ENCODE data around the gene PPM1J. TPM values are rescaled to one million over a fixed set of nuclear protein-coding genes. Genes with fewer than 3 reads are reported as not detected.
A peak's percentile ranks its signal among the peaks of the same experiment; 100 is the strongest.

The PPM1J gene
- polyA plus RNA-seq, 1 donor: 3.9 TPM

GRCh38 chr1:112688781-112689193 lies 26.3 kb downstream of the PPM1J start:
- peak; percentile 38 for DNase-seq (ENCODE audit: low read depth)

DNA sequence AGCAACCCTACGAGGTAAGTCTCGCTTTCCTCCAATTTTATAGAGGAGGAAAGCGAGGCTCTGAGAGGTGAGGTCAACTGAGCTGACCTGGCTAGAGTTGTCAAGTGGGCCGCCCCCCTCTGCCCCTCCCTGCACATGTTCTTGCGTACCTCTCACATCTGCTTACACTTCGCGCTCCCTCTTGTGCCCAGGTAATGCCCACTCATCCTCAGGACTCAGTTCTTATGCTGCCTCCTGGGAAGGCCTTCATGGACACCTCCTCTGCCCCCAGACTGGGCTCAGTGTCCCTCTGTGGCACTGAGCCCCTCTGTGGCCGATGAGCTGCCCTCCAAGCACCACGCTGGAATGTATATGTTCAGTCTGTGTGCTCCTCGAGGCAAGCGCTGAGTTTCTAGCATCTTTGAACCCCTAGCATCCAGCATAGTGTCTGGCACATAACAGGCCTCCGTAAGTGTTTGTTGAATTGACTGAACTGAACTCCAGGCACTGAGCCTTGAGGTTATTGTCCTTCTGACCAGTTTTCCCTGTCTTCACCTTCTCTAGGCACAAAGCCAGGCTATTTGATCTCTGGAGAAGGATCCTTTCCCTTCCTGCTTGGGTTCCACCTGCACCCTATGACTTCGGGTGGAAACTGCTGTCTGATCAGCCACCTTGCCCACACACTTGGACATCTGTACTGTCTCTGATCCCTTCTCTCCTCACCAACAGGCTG lies 27.2 kb downstream of the PPM1J start:
- no peak for DNase-seq (ENCODE audit: low read depth)

DNA sequence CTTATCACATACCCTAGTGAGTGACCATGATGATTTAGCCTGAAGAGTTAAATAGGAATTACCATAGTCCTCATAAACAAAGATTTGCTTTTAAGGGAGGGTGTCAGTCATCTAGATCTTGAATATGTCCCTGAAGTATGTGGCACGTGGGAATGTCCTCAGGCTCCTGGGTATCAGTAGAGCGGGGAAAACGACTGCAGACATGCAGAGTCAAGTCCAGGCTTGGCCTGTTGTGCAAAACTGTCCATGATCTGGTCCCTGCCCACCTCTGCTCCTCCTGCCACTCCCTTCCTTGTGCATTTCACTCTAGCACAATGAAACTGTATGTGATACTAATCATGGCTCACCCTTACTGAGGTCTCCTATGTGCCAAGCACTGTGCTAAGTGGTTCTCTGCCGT lies 27.8 kb downstream of the PPM1J start:
- DNase-seq (ENCODE audit: low read depth): no peak

- no peak for DNase-seq (ENCODE audit: low read depth)
These were observed 28.3 kb downstream of the PPM1J start for GRCh38 chr1:112686835-112687234.

- DNase-seq (ENCODE audit: low read depth): no peak
These were observed 28.7 kb downstream of the PPM1J start for GRCh38 chr1:112686417-112686816.

- no peak for DNase-seq (ENCODE audit: low read depth)
These were observed 29.2 kb downstream of the PPM1J start for GRCh38 chr1:112685913-112686312.

GRCh38 chr1:112678605-112679004 lies 36.5 kb downstream of the PPM1J start:
- DNase-seq (ENCODE audit: low read depth): no peak

DNA sequence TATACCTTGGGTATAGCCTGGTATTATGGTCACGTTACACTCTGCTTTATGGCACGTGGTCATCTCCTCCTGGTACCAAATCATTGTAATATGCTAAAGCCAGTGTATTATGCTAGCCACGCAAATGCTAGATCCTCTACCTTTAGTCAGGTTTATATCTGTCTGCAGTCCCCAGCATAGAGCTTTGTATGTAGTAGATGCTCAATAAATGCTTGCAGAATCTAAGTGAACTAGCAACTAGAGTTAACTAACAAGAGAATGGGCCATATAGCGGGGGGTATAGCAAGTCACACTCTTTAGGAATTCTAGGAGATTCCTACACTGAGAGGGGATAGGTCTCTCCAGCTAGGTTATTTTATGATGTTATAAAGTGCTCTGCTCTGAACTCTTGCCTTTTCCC lies 37.6 kb downstream of the PPM1J start:
- DNase-seq (ENCODE audit: low read depth): no peak

- DNase-seq (ENCODE audit: low read depth): no peak
These were observed 38.6 kb downstream of the PPM1J start for GRCh38 chr1:112676543-112676942.

GRCh38 chr1:112675728-112676381 lies 39.3 kb downstream of the PPM1J start:
- DNase-seq (ENCODE audit: low read depth): no peak

- DNase-seq (ENCODE audit: low read depth): no peak
These were observed 40.0 kb downstream of the PPM1J start for GRCh38 chr1:112674986-112675727.

DNA sequence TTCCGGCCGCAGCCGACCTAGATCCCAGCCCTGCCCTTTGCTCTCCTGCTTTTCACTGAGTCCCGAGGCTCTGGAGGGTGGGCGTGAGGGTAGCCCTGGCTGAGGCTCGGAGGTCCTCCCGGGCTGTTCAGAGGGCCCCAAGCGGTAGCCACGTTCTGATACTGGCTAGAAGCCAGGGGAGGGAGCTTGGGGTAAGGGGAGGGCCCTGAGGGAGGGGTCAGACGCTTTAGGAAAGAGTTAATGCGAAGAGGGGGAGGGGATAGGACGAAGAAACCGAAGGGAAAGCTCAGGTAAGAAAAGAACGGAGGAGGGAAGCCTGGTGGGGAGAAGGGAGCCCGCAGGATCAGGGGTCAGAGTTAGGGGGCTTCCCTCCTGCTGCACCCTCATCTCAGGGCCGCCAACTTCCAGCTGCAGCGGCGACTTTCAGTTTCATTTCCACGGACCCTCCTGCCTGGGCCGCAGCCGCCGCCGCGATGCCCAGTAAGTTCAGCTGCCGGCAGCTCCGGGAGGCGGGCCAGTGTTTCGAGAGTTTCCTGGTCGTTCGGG lies 40.6 kb downstream of the PPM1J start, which contains the start of gene MOV10:
MOV10 (plus strand) TSS at position 220 of the 546 bp plus-strand sequence; CDS start at position 474, 254 bp downstream.
- no peak for DNase-seq (ENCODE audit: low read depth)

DNA sequence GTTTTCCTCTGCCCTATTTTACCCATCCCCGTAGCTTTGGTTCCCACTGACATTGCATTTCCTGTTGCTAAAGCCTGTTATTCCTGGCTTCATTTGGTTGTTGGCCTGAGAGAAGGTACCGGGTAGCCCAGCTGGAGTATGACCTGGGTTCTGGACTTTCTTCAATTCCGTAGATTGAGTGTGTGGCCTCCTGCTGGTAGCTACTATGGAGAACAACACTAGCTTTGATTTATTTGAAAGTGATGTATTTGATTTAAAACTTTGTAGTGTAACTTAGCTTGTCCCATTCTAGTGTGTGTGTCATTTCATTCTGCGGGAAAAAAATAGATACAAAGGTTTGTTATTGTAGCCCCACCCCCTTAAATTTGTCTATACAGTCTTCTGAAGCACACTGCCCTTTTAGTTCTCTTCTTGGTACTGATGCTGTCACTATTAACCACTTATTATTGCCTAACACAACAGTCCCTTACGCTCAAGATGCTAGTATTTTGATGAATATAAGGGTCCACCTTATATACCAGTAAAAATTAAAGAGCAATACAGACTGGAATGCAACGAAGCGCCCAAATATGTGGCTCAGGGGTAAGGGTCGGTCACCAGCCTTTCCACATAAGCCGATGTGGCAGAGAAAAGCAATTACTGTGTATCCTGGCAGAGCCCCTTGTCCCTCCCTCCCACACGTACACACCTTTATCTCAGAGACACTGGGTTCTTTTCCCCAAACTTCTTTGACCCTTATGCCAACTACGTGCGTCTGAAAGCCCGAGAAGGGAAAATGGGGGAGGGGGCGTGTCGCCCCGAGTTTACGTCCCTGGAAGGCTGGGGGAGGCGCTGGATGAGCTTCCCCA lies 41.3 kb downstream of the PPM1J start:
- DNase-seq (ENCODE audit: low read depth): peak; percentile 25

- DNase-seq (ENCODE audit: low read depth): no peak
These were observed 42.3 kb downstream of the PPM1J start for GRCh38 chr1:112672842-112673241.

DNA sequence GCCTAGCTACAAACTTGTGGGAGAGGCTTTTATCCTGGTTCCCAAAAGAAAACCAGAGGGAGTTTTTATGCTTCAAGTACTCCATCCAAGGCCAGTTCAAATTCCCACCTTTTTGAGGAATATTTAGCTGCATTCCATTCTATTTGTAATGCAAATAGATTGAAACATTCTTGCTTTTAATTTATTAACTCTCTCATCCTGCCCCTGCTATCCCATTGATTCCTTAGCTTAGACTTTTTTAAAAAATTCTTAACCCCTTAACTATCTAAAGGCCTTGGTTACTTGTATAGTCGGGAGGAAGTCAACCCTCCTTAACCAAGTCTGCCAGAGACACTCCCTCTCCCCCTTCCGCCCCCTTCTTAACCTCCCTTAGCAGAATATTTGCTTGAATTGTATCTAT lies 43.1 kb downstream of the PPM1J start:
- no peak for DNase-seq (ENCODE audit: low read depth)

GRCh38 chr1:112666946-112667345 lies 48.2 kb downstream of the PPM1J start:
- DNase-seq (ENCODE audit: low read depth): no peak

GRCh38 chr1:112665857-112666256 lies 49.3 kb downstream of the PPM1J start:
- DNase-seq (ENCODE audit: low read depth): no peak

All from forelimb muscle (tissue), 1 donor.